ENCODE results near the gene SYNJ2.

The SYNJ2 gene

GRCh38 chr6:158058171-158058651, 76.5 kb downstream of the SYNJ2 start:
- Histone ChIP-seq H3K9me3 (ENCODE audit: insufficient read depth, low read length) (no peaks in the 10 kb centered on the region), H3K27me3 (ENCODE audit: low read depth, low read length) (no peaks in the 10 kb centered on the region), H3K4me1 (ENCODE audit: low read length) (no peaks in the 10 kb centered on the region), H3K9ac (ENCODE audit: low read length) (no peak overlapping the region), H3K4me3 (ENCODE audit: low read length) (no peak overlapping the region), H3K36me3 (replicated peaks; ENCODE audit: low read depth, low read length) (no peaks in the 10 kb centered on the region), H3K4me2 (ENCODE audit: low read length) (no peak overlapping the region), H3K27ac (ENCODE audit: low read length) (no peak overlapping the region), H3K79me2 (ENCODE audit: low read length) (no peaks in the 10 kb centered on the region), H2AFZ (ENCODE audit: low read depth, low read length) (no peak overlapping the region), H4K20me1 (ENCODE audit: insufficient read depth, low read length) (no peaks in the 10 kb centered on the region)
- TF ChIP-seq EZH2phosphoT487 (IDR thresholded peaks at IDR 0.05; ENCODE audit: low read depth) (no peak), CTCF (IDR thresholded peaks at IDR 0.05; ENCODE audit: low read depth, low read length) (no peak)

- Histone ChIP-seq H3K79me2 (ENCODE audit: low read length) (no peaks in the 10 kb centered on the region), H3K4me2 (ENCODE audit: low read length) (no peak overlapping the region), H3K27me3 (ENCODE audit: low read depth, low read length) (no peaks in the 10 kb centered on the region), H3K9ac (ENCODE audit: low read length) (no peak overlapping the region), H3K9me3 (ENCODE audit: insufficient read depth, low read length) (no peaks in the 10 kb centered on the region), H3K4me3 (ENCODE audit: low read length) (no peak overlapping the region), H3K36me3 (replicated peaks; ENCODE audit: low read depth, low read length) (no peaks in the 10 kb centered on the region), H3K4me1 (ENCODE audit: low read length) (no peaks in the 10 kb centered on the region), H3K27ac (ENCODE audit: low read length) (no peak overlapping the region), H4K20me1 (ENCODE audit: insufficient read depth, low read length) (no peaks in the 10 kb centered on the region), H2AFZ (ENCODE audit: low read depth, low read length) (no peak overlapping the region)
- TF ChIP-seq CTCF (IDR thresholded peaks at IDR 0.05; ENCODE audit: low read depth, low read length) (no peak), EZH2phosphoT487 (IDR thresholded peaks at IDR 0.05; ENCODE audit: low read depth) (no peak)
Observed at GRCh38 chr6:158059108-158059507, 77.4 kb downstream of the SYNJ2 start.

GRCh38 chr6:158060455-158061360, 79.0 kb downstream of the SYNJ2 start:
- Histone ChIP-seq H3K9me3 (ENCODE audit: insufficient read depth, low read length) (no peaks in the 10 kb centered on the region), H4K20me1 (ENCODE audit: insufficient read depth, low read length) (no peaks in the 10 kb centered on the region), H3K9ac (ENCODE audit: low read length) (no peak overlapping the region), H3K4me2 (ENCODE audit: low read length) (no peak overlapping the region), H3K27ac (ENCODE audit: low read length) (no peak overlapping the region), H3K79me2 (ENCODE audit: low read length) (no peaks in the 10 kb centered on the region), H3K36me3 (replicated peaks; ENCODE audit: low read depth, low read length) (no peaks in the 10 kb centered on the region), H3K4me1 (ENCODE audit: low read length) (no peaks in the 10 kb centered on the region), H2AFZ (ENCODE audit: low read depth, low read length) (no peak overlapping the region), H3K4me3 (ENCODE audit: low read length) (no peak overlapping the region), H3K27me3 (ENCODE audit: low read depth, low read length) (no peaks in the 10 kb centered on the region)
- TF ChIP-seq CTCF (IDR thresholded peaks at IDR 0.05; ENCODE audit: low read depth, low read length) (no peak), EZH2phosphoT487 (IDR thresholded peaks at IDR 0.05; ENCODE audit: low read depth) (no peak)

- no peak overlapping the region for H3K4me3 ChIP-seq (ENCODE audit: low read length)
- no peaks in the 10 kb centered on the region for H3K79me2 ChIP-seq (ENCODE audit: low read length)
- H3K9ac ChIP-seq (ENCODE audit: low read length) = no peak overlapping the region
- no peaks in the 10 kb centered on the region for H4K20me1 ChIP-seq (ENCODE audit: insufficient read depth, low read length)
- H3K9me3 ChIP-seq (ENCODE audit: insufficient read depth, low read length) = no peaks in the 10 kb centered on the region
- no peak overlapping the region for H3K4me2 ChIP-seq (ENCODE audit: low read length)
- no peak overlapping the region for H2AFZ ChIP-seq (ENCODE audit: low read depth, low read length)
- TF ChIP-seq CTCF (IDR thresholded peaks at IDR 0.05; ENCODE audit: low read depth, low read length) (no peak), EZH2phosphoT487 (IDR thresholded peaks at IDR 0.05; ENCODE audit: low read depth) (no peak)
- no peaks in the 10 kb centered on the region for H3K4me1 ChIP-seq (ENCODE audit: low read length)
- H3K36me3 ChIP-seq (replicated peaks; ENCODE audit: low read depth, low read length) = no peaks in the 10 kb centered on the region
- no peaks in the 10 kb centered on the region for H3K27me3 ChIP-seq (ENCODE audit: low read depth, low read length)
- H3K27ac ChIP-seq (ENCODE audit: low read length) = no peak overlapping the region
Observed at GRCh38 chr6:158061361-158061708, 79.7 kb downstream of the SYNJ2 start.
